Astrocyte of the cerebellum (primary cell): ENCODE measurements around the gene YIPF2.

Experiments
- DNase-seq: peaks from one replicate; pipeline ENCODE4 v3.0.0-alpha.2; 2011; ENCODE audit warnings: low read depth
- H3K4me3 ChIP-seq: 2 replicates; pipeline ENCODE4 v1.5.1; 2011; ENCODE audit warnings: mild to moderate bottlenecking, low read depth, low read length, moderate library complexity
- CTCF ChIP-seq: IDR thresholded peaks from 2 replicates; pipeline ENCODE4 v1.5.1; 2012; ENCODE audit warnings: low read length, low read depth, moderate library complexity, mild to moderate bottlenecking; ENCODE audit errors: missing control alignments
- in situ Hi-C: cut with HindIII; loops from 2 replicates; pipeline ENCODE4 v1.10.0; 2017; ENCODE audit warnings: low sequenced_read_pairs

Gene YIPF2

DNA sequence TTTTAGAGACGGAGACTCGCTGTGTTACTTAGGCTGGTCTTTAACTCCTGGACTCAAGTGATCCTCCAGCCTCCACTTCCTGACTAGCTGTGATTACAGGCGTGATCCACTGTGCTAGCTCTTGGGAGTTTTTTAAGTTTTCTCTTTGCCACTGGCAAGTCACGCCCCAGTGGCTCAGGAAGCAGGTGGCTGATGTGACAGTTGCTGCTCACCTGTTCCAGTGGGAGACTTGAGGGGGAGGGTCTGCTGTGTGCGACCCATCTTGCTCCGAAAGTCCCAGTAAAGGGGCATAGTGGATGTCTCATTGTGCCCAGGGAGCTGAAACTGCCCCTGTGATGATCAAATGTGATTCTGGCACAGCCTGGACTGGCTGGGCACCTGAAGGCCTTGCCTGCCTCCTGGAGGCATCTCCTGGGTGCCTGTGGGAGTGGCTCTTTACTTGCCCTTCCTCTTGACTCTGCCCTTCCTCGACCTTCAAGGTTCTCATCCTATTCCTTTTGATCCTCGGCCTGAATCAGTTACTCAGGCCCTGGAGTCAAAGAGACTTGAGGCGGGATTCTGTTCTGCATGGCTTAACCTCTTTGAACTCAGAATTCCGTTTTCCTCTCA lies 40.2 kb upstream of the YIPF2 start:
- TF ChIP-seq CTCF = no peak
- H3K4me3 ChIP-seq = no peak overlapping the region
- in situ Hi-C loops = loop anchor here (10.0 kb wide), 1 partner anchor 56 kb away; no protein-coding TSS in a partner anchor
- DNase-seq = no peak

GRCh38 chr19:10966809-10967208 lies 38.4 kb upstream of the YIPF2 start:
- no peak for DNase-seq
- in situ Hi-C loops = loop anchor here (10.0 kb wide), 1 partner anchor 58 kb away; no protein-coding TSS in a partner anchor

GRCh38 chr19:10965398-10965797 lies 37.0 kb upstream of the YIPF2 start:
- no peak for TF ChIP-seq CTCF
- DNase-seq = no peak
- in situ Hi-C loops = loop anchor here (10.0 kb wide), 1 partner anchor 59 kb away; no protein-coding TSS in a partner anchor
- H3K4me3 ChIP-seq = no peak overlapping the region

More at GRCh38 chr19:10966809-10967208, 38.4 kb upstream of the YIPF2 start:
- no peak overlapping the region for H3K4me3 ChIP-seq
- TF ChIP-seq CTCF = no peak

DNA sequence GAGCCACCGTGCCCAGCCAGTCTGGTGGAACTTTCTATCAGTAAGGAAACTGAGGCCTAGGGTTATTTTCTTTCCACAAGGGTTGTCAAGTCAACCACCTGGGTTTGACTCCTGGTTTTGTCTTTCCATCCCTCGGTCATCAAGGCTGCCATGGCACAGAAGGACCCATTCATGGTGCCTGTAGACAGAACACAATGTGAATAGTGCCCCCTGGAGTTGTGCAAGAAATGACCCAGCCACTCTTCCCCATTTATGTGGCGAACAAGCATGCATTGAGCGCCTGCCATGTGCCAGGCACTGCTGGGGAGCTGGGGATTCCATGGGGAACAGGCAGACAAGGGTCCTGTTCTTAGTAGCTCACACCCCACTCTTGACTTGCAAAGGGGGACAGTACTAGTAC lies 36.5 kb upstream of the YIPF2 start:
- in situ Hi-C loops = loop anchor here (5.0 to 10.0 kb wide), 2 partner anchors 60 to 97 kb away; no protein-coding TSS in a partner anchor
- no peak overlapping the region for H3K4me3 ChIP-seq
- TF ChIP-seq CTCF = no peak
- DNase-seq = no peak

DNA sequence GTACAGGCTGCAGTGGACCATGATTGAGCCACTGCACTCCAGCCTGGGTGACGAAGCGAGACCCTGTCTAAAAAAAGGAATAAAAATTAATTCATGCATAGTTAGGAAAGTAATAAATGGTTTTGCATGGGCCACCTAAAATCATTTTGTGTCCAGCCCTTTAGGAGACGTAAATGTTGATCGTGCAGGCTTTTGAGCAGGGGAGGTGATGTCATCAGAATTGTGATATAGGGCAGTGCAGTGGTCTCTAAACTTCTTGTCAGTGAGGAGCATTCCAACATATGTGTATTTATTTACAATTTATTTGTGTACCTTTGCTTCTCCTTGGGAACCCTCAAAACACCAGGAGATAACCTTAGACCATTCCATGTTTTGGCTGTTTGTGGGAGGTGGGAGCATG lies 35.4 kb upstream of the YIPF2 start:
- no peak for TF ChIP-seq CTCF
- in situ Hi-C loops = loop anchor here (5.0 to 10.0 kb wide), 2 partner anchors 61 to 98 kb away; no protein-coding TSS in a partner anchor
- H3K4me3 ChIP-seq = no peak overlapping the region
- DNase-seq = no peak

DNA sequence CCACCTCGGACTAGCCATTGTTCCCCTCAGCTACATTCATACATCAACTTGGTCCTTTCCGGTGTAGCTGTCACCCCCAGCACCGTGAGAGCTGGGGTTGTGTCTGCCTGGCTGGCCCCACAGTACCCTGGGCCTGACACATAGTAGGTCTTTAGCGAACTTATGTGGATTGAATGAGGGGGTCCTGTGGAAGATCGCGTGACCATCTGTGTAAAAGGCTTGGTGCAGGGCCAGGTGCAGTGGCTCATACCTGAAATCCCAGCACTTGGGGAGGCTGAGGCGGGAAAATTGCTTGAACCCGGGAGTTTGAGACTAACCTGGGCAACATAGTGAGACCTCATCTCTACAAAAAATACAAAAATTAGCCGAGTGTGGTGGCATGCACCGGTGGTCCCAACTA lies 34.4 kb upstream of the YIPF2 start:
- DNase-seq = no peak
- peak overlapping the region; percentile 87 for H3K4me3 ChIP-seq
- TF ChIP-seq CTCF = no peak
- in situ Hi-C loops = loop anchor here (5.0 to 10.0 kb wide), 2 partner anchors 62 to 99 kb away; no protein-coding TSS in a partner anchor
